ENCODE data around the gene SLC7A10.
A peak's percentile ranks its signal among the peaks of the same experiment; 100 is the strongest.

SLC7A10 gene

GRCh38 chr19:33225458-33225926, at the start of gene SLC7A10:
SLC7A10 (minus strand) TSS chr19:33225850; CDS start chr19:33225703, 147 bp downstream.
- no peak for DNase-seq (ENCODE audit: low read depth in 2 of 2)

- no peak for DNase-seq (ENCODE audit: low read depth in 2 of 2)
Observed at GRCh38 chr19:33274663-33275558, 49.3 kb upstream of the SLC7A10 start.

GRCh38 chr19:33273881-33274662, 48.4 kb upstream of the SLC7A10 start:
- peak; percentile 88 for DNase-seq (ENCODE audit: low read depth in 2 of 2)

GRCh38 chr19:33273065-33273736, 47.6 kb upstream of the SLC7A10 start:
- no peak for DNase-seq (ENCODE audit: low read depth in 2 of 2)

- DNase-seq (ENCODE audit: low read depth in 2 of 2) = no peak
Observed at GRCh38 chr19:33271246-33272021, 45.8 kb upstream of the SLC7A10 start.

GRCh38 chr19:33270769-33271168, 45.1 kb upstream of the SLC7A10 start:
- DNase-seq (ENCODE audit: low read depth in 2 of 2) = no peak

GRCh38 chr19:33269016-33269415, 43.4 kb upstream of the SLC7A10 start:
- no peak for DNase-seq (ENCODE audit: low read depth in 2 of 2)

- no peak for DNase-seq (ENCODE audit: low read depth in 2 of 2)
Observed at GRCh38 chr19:33268162-33268991, 42.7 kb upstream of the SLC7A10 start.

- no peak for DNase-seq (ENCODE audit: low read depth in 2 of 2)
Observed at GRCh38 chr19:33267706-33268105, 42.1 kb upstream of the SLC7A10 start.

GRCh38 chr19:33266974-33267484, 41.4 kb upstream of the SLC7A10 start:
- DNase-seq (ENCODE audit: low read depth in 2 of 2) = no peak

GRCh38 chr19:33264881-33265445, 39.3 kb upstream of the SLC7A10 start:
- no peak for DNase-seq (ENCODE audit: low read depth in 2 of 2)

GRCh38 chr19:33263325-33264023, 37.8 kb upstream of the SLC7A10 start:
- DNase-seq (ENCODE audit: low read depth in 2 of 2) = no peak

GRCh38 chr19:33261511-33262189, 36.0 kb upstream of the SLC7A10 start:
- no peak for DNase-seq (ENCODE audit: low read depth in 2 of 2)

GRCh38 chr19:33260628-33261418, 35.2 kb upstream of the SLC7A10 start:
- no peak for DNase-seq (ENCODE audit: low read depth in 2 of 2)

- no peak for DNase-seq (ENCODE audit: low read depth in 2 of 2)
Observed at GRCh38 chr19:33259539-33259938, 33.9 kb upstream of the SLC7A10 start.

GRCh38 chr19:33257828-33258227, 32.2 kb upstream of the SLC7A10 start:
- DNase-seq (ENCODE audit: low read depth in 2 of 2) = no peak

GRCh38 chr19:33256261-33256660, 30.6 kb upstream of the SLC7A10 start:
- no peak for DNase-seq (ENCODE audit: low read depth in 2 of 2)

- DNase-seq (ENCODE audit: low read depth in 2 of 2) = no peak
Observed at GRCh38 chr19:33255781-33256180, 30.1 kb upstream of the SLC7A10 start.
